Activated CD8-positive, alpha-beta T cell treated with anti-CD3 and anti-CD28 coated beads for 36 hours (primary cell): Measurements from ENCODE around the gene EPC2. TPM values are rescaled to one million over a fixed set of nuclear protein-coding genes. Genes with fewer than 3 reads are reported as not detected.

Experiments used
- ATAC-seq: fragments of 200-7000 bp; cut with Tn5 transposase; one replicate; pipeline ENCODE4 v1.10.0; 2021; ENCODE audit warnings: mild to moderate bottlenecking, moderate library complexity
- CTCF ChIA-PET: fragments of 350-600 bp; sonication (Branson Sonifier 250); formaldehyde crosslinking; loops from one replicate; lab custom pipeline; 2021; ENCODE audit warnings: antibody characterized with exemption; lab: Charles Lee
- POLR2A ChIA-PET: fragments of 350-600 bp; sonication (Branson Sonifier 250); formaldehyde crosslinking; loops from one replicate; lab custom pipeline; 2021; ENCODE audit warnings: antibody characterized with exemption; lab: Charles Lee
- DNase-seq: peaks from one replicate; pipeline ENCODE4 v3.0.0-alpha.2; 2020
- H3K27ac Mint-ChIP-seq: one replicate; pipeline ENCODE4 v1.8.0; 2021; ENCODE audit warnings: mild to moderate bottlenecking, mixed read lengths
- H3K27me3 Mint-ChIP-seq: one replicate; pipeline ENCODE4 v1.8.0; 2021; ENCODE audit warnings: mixed read lengths
- H3K36me3 Mint-ChIP-seq: one replicate; pipeline ENCODE4 v1.8.0; 2021; ENCODE audit warnings: low read depth, mixed read lengths
- H3K4me1 Mint-ChIP-seq: one replicate; pipeline ENCODE4 v1.8.0; 2021; ENCODE audit warnings: low read depth, mixed read lengths
- H3K4me3 Mint-ChIP-seq: one replicate; pipeline ENCODE4 v1.8.0; 2021; ENCODE audit warnings: mild to moderate bottlenecking, moderate library complexity, mixed read lengths
- H3K9me3 Mint-ChIP-seq: one replicate; pipeline ENCODE4 v1.8.0; 2021; ENCODE audit warnings: mixed read lengths
- intact Hi-C: fragments of 100-400 bp; cut with micrococcal nuclease; formaldehyde crosslinking; loops from one replicate; pipeline ENCODE4 v1.10.0; 2022
- total RNA-seq, 2 experiments: library from RNA; stranded (reverse); gene quantifications; one replicate each; pipeline ENCODE4 v1.2.3, GENCODE V29; 2021
- TF ChIP-seq, protein P1 (sequence below): fragments of 200-600 bp; IDR thresholded peaks from one replicate; pipeline ENCODE4 v1.8.0; 2022; ENCODE audit warnings: antibody characterized with exemption, mild to moderate bottlenecking

EPC2 gene, protein sequence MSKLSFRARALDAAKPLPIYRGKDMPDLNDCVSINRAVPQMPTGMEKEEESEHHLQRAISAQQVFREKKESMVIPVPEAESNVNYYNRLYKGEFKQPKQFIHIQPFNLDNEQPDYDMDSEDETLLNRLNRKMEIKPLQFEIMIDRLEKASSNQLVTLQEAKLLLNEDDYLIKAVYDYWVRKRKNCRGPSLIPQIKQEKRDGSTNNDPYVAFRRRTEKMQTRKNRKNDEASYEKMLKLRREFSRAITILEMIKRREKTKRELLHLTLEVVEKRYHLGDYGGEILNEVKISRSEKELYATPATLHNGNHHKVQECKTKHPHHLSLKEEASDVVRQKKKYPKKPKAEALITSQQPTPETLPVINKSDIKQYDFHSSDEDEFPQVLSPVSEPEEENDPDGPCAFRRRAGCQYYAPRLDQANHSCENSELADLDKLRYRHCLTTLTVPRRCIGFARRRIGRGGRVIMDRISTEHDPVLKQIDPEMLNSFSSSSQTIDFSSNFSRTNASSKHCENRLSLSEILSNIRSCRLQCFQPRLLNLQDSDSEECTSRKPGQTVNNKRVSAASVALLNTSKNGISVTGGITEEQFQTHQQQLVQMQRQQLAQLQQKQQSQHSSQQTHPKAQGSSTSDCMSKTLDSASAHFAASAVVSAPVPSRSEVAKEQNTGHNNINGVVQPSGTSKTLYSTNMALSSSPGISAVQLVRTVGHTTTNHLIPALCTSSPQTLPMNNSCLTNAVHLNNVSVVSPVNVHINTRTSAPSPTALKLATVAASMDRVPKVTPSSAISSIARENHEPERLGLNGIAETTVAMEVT
- 10 to 100 TPM; 19.3 to 20.0 TPM for total RNA-seq

GRCh38 chr2:148643998-148644882, at the start of gene EPC2:
Gene EPC2 (plus strand): TSS chr2:148644751. CDS start chr2:148645018, 267 bp downstream.
- DNase-seq (peak; percentile 88), ATAC-seq (peak; percentile 52)
- Mint-ChIP-seq H3K36me3 (peaks cover 7% of the 10 kb centered on the region), H3K27me3 (peaks cover 5% of the 10 kb centered on the region), H3K9me3 (no peaks in the 10 kb centered on the region), H3K4me3 (peak within 1 kb of the TSS; percentile 84), H3K4me1 (peaks cover 33% of the 10 kb centered on the region), H3K27ac (peak within 1 kb of the TSS; percentile 93)
- CTCF ChIA-PET = interaction anchor here (0.8 to 1.4 kb wide), 6 partner anchors 12 to 140 kb away, joined by 3 to 6 read pairs (median 3); no protein-coding TSS in a partner anchor
- TF ChIP-seq, protein P1, sequence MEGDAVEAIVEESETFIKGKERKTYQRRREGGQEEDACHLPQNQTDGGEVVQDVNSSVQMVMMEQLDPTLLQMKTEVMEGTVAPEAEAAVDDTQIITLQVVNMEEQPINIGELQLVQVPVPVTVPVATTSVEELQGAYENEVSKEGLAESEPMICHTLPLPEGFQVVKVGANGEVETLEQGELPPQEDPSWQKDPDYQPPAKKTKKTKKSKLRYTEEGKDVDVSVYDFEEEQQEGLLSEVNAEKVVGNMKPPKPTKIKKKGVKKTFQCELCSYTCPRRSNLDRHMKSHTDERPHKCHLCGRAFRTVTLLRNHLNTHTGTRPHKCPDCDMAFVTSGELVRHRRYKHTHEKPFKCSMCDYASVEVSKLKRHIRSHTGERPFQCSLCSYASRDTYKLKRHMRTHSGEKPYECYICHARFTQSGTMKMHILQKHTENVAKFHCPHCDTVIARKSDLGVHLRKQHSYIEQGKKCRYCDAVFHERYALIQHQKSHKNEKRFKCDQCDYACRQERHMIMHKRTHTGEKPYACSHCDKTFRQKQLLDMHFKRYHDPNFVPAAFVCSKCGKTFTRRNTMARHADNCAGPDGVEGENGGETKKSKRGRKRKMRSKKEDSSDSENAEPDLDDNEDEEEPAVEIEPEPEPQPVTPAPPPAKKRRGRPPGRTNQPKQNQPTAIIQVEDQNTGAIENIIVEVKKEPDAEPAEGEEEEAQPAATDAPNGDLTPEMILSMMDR = no peak
- POLR2A ChIA-PET = interaction anchor here (0.7 to 1.6 kb wide), 10 partner anchors 8 to 123 kb away, joined by 3 to 6 read pairs (median 3); no protein-coding TSS in a partner anchor
- intact Hi-C loops = loop anchor here (5.0 to 10.0 kb wide), 3 partner anchors 122 to 619 kb away; partner anchors contain the start of genes KIF5C, MBD5 and ORC4

DNA sequence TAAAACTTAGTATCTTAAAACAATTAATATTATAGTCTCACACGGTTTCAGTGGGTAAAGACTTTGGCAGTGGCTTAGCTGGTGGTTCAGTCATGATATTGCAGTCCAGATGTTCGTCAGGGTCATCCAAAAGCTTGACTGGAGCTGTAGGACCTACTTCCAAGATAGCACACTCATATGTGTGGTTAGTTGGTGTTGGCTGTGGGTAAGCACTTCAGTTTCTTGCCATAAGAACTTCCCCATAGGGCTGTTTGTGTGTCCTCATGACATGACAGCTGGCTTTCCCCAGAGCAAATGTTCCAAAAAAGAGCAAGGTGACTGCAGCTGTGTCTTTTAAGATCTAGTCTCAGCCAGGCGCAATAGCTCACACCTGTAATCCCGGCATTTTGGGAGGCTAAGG, 48.5 kb upstream of the EPC2 start:
- no peak overlapping the region for H3K4me3 Mint-ChIP-seq
- TF ChIP-seq, protein P1 = no peak
- POLR2A ChIA-PET = interaction anchor here (0.7 kb wide), 1 partner anchor 202 kb away, joined by 3 read pairs; no protein-coding TSS in a partner anchor
- CTCF ChIA-PET = no interaction called here
- no peak for DNase-seq
- intact Hi-C loops = no loop called here
- H3K36me3 Mint-ChIP-seq = no peaks in the 10 kb centered on the region
- no peak overlapping the region for H3K27ac Mint-ChIP-seq
- no peak for ATAC-seq
- no peaks in the 10 kb centered on the region for H3K4me1 Mint-ChIP-seq
- H3K9me3 Mint-ChIP-seq = no peaks in the 10 kb centered on the region
- no peaks in the 10 kb centered on the region for H3K27me3 Mint-ChIP-seq

GRCh38 chr2:148599109-148599991, 45.2 kb upstream of the EPC2 start:
- Mint-ChIP-seq H3K27ac (no peak overlapping the region), H3K27me3 (no peaks in the 10 kb centered on the region), H3K4me3 (no peak overlapping the region), H3K36me3 (peaks cover 4% of the 10 kb centered on the region), H3K9me3 (peaks cover 10% of the 10 kb centered on the region), H3K4me1 (peaks cover 17% of the 10 kb centered on the region)
- POLR2A ChIA-PET = no interaction called here
- no peak for DNase-seq
- CTCF ChIA-PET = interaction anchor here (1.5 kb wide), 1 partner anchor 12 kb away, joined by 5 read pairs; no protein-coding TSS in a partner anchor
- no peak for ATAC-seq
- intact Hi-C loops = no loop called here
- TF ChIP-seq, protein P1 = no peak
